GM12878 (cell line): ENCODE data around the gene GPR107. TPM values are rescaled to one million over a fixed set of nuclear protein-coding genes. Genes with fewer than 3 reads are reported as not detected.

Experiments used
- ATAC-seq: fragments of 200-7000 bp; cut with Tn5 transposase; 3 replicates; pipeline ENCODE4 v1.9.1; 2020; ENCODE audit warnings: mild to moderate bottlenecking, moderate library complexity
- BruUV-seq: library from RNA; stranded (reverse); fragments of 400-500 nt; replicated peaks from 2 replicates; lab custom pipeline; 2021; lab: Mats Ljungman, UMichigan
- CTCF ChIA-PET: fragments of 300-600 bp; sonication (Branson Sonifier 250); formaldehyde crosslinking; extraction: SDS; loops from one replicate; lab custom pipeline; 2021; ENCODE audit warnings: inconsistent platforms; lab: Yijun Ruan, JAX
- POLR2A ChIA-PET: fragments of 350-600 bp; formaldehyde crosslinking; extraction: SDS; loops from one replicate; lab custom pipeline; 2021; ENCODE audit warnings: inconsistent platforms; lab: Charles Lee
- RAD21 ChIA-PET: fragments of 300-600 bp; sonication (Branson Sonifier 250); formaldehyde crosslinking; loops from one replicate; lab custom pipeline; 2023; ENCODE audit warnings: antibody characterized with exemption; ENCODE audit not compliant: unreplicated experiment; lab: Charles Lee
- SMC1A ChIA-PET: fragments of 300-600 bp; sonication (Branson Sonifier 250); formaldehyde crosslinking; loops from one replicate; lab custom pipeline; 2023; ENCODE audit not compliant: unreplicated experiment, uncharacterized antibody; lab: Charles Lee
- DNase-seq: peaks from one replicate; pipeline ENCODE4 v3.0.0-alpha.2; 2011; ENCODE audit warnings: low read depth, low spot score
- FAIRE-seq: peaks from 3 replicates; lab custom pipeline; 2011; peaks lifted over from hg19 to GRCh38; lab: Jason Lieb, UNC
- H2AFZ ChIP-seq: 2 replicates; pipeline ENCODE4 v1.6.0; 2011; ENCODE audit warnings: low read depth, low read length, control low read depth; ENCODE audit not compliant: control insufficient read depth
- H3K27ac ChIP-seq: 2 replicates; pipeline ENCODE4 v1.5.1; 2011; ENCODE audit warnings: control low read depth; ENCODE audit not compliant: control insufficient read depth, insufficient read depth
- H3K27me3 ChIP-seq, 2 experiments: replicated peaks in 1 of 2; 2 replicates each; pipeline versions ENCODE4 v1.6.0 to v1.6.1; 2011; ENCODE audit warnings: low read length in 1 of 2; ENCODE audit not compliant: control insufficient read depth in 2 of 2, insufficient read depth in 2 of 2
- H3K36me3 ChIP-seq, 2 experiments: 2 replicates each; pipeline ENCODE4 v1.5.1; 2011; ENCODE audit warnings: low read length in 1 of 2; ENCODE audit not compliant: control insufficient read depth in 2 of 2, insufficient read depth in 2 of 2
- H3K4me1 ChIP-seq: 2 replicates; pipeline ENCODE4 v1.6.1; 2011; ENCODE audit warnings: mild to moderate bottlenecking, low read length, moderate library complexity, mixed read lengths; ENCODE audit not compliant: control insufficient read depth, insufficient read depth
- H3K4me2 ChIP-seq: 2 replicates; pipeline ENCODE4 v1.6.0; 2011; ENCODE audit warnings: control low read depth; ENCODE audit not compliant: control insufficient read depth, insufficient read depth
- H3K4me3 ChIP-seq: fragments of 200-600 bp; sonication (generic); 2 replicates; pipeline ENCODE4 v1.5.1; 2016
- H3K79me2 ChIP-seq: 2 replicates; pipeline ENCODE4 v1.6.0; 2011; ENCODE audit warnings: low read length; ENCODE audit not compliant: control insufficient read depth, insufficient read depth
- H3K9ac ChIP-seq: 2 replicates; pipeline ENCODE4 v1.8.0; 2011; ENCODE audit warnings: low read length, control low read depth, mixed read lengths; ENCODE audit not compliant: control insufficient read depth, insufficient read depth
- H3K9me3 ChIP-seq: replicated peaks from 3 replicates; pipeline ENCODE4 v1.5.1; 2011; ENCODE audit warnings: mild to moderate bottlenecking, low read length; ENCODE audit not compliant: control insufficient read depth, insufficient read depth
- H4K20me1 ChIP-seq: 2 replicates; pipeline ENCODE4 v1.6.0; 2011; ENCODE audit not compliant: control insufficient read depth, insufficient read depth
- NFYA ChIP-seq: IDR thresholded peaks from 2 replicates; pipeline ENCODE4 v1.6.1; 2011; ENCODE audit warnings: low read depth, mild to moderate bottlenecking, low read length, improper control_type of control experiment, borderline replicate concordance
- SIN3A ChIP-seq: IDR thresholded peaks from 2 replicates; pipeline ENCODE4 v1.6.1; 2012; ENCODE audit warnings: low read depth, low read length, improper control_type of control experiment
- SMC3 ChIP-seq: IDR thresholded peaks from 2 replicates; pipeline ENCODE4 v1.6.1; 2011; ENCODE audit warnings: low read length, improper control_type of control experiment, borderline replicate concordance
- ZBED1 ChIP-seq: IDR thresholded peaks from 2 replicates; pipeline ENCODE4 v1.6.1; 2016; ENCODE audit warnings: borderline replicate concordance
- WGBS: methylation state at CpG from one replicate; pipeline ENCODE4 v1.1.6; 2016; ENCODE audit warnings: low lambda C conversion rate; ENCODE audit not compliant: insufficient replicate concordance, insufficient coverage; ENCODE audit errors: missing lambda C conversion rate; 5-methylcytosine and 5-hydroxymethylcytosine counted together
- in situ Hi-C: fragments of 300-500 bp; cut with MboI; formaldehyde crosslinking; loops from 9 replicates; pipeline ENCODE4 v1.14.3; 2018; ENCODE audit warnings: mixed read lengths
- intact Hi-C: fragments of 100-400 bp; cut with micrococcal nuclease; formaldehyde crosslinking; loops from one replicate; pipeline ENCODE4 v1.14.2; 2022; ENCODE audit not compliant: unreplicated experiment
- polyA plus RNA-seq, 11 experiments: library from polyadenylated mRNA; depleted of rRNA in 4 of 11; unstranded in 6 of 11; stranded (reverse) in 5 of 11; fragments of >200 nt; fragmentation: Nextera tagmentation in 4 of 11; fragmentation: Illumina TruSeq in 1 of 11; extraction: Ambion mirVana in 4 of 11; extraction: Trizol in 1 of 11; gene quantifications; 1 replicate in 1 of 11; 2 replicates in 10 of 11; pipeline versions ENCODE4 v1.2.1 to v1.2.3, GENCODE V29; 2011 to 2016; ENCODE audit warnings: inconsistent platforms in 2 of 11, missing spikeins in 2 of 11, low read depth in 1 of 11
- total RNA-seq, 4 experiments: library from RNA; depleted of rRNA in 3 of 4; stranded (reverse); fragments of >200 nt in 3 of 4; fragmentation: Illumina TruSeq in 1 of 4; extraction: Trizol in 1 of 4; gene quantifications; 2 replicates each; pipeline versions ENCODE4 v1.2.1 to v1.2.3, GENCODE V29; 2013 to 2021
- TF ChIP-seq, protein P1 (sequence below): IDR thresholded peaks from 2 replicates; pipeline ENCODE4 v1.6.1; 2012; ENCODE audit warnings: low read depth, low read length, improper control_type of control experiment

Gene GPR107
- total and polyA plus RNA-seq, 10 of the 15 experiments (the other 5 are each of a cell fraction or from before 2014, with no cell fraction given), result 2.7 to 21.4 (median 10.6) TPM

DNA sequence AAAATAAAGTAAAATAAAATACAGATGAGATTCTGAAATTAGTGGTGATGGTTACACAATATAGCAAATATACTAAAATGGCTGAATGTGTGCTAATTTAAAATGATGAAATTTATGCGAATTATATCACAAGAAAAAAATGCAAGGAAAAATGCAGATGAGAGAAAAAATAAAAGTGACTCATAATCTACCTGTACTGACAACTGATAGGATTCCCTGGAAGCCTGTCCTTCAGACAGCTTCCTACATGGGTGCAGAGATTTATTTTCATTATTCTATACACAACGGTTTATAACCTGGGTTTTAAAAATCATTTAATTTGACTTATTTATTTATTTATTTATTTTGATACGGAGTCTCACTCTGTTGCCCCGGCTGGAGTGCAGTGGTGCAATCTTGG is 112.7 kb downstream of the GPR107 start:
- CTCF ChIA-PET, result no interaction called here

DNA sequence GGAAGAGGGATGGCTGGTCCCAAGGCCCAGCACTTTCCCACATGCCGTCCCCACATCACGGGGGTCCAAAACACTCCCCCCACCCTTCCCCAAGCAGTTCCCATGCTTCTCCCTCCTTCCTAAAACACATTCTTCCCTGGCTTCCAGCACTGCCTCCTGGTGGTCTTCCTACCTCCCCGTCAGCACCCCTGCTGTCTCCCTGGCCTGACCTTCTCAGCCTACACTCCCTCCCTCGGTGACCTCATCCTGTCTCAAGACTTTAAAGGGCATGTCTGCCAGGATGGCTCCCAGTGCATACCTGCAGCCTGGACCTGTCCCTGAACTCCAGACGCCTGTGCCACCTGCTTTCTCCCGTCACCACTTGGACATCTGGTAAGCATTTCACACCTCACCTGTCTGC is 114.2 kb downstream of the GPR107 start:
- H3K4me3 ChIP-seq, result no peak overlapping the region
- no peaks in the 10 kb centered on the region for H3K4me1 ChIP-seq
- no peaks in the 10 kb centered on the region for H4K20me1 ChIP-seq
- no peak overlapping the region for H3K4me2 ChIP-seq
- ATAC-seq (no peak), DNase-seq (no peak), FAIRE-seq (no peak)
- SMC1A ChIA-PET, result no interaction called here
- intact Hi-C loops, result no loop called here
- POLR2A ChIA-PET, result no interaction called here
- CTCF ChIA-PET, result no interaction called here
- RAD21 ChIA-PET, result no interaction called here
- no peaks in the 10 kb centered on the region for H3K9me3 ChIP-seq
- no peak overlapping the region for H2AFZ ChIP-seq
- BruUV-seq, result no TSS peak
- H3K79me2 ChIP-seq, result no peaks in the 10 kb centered on the region
- 17% methylated on average over 6 of the region's 6 CpGs for WGBS
- H3K9ac ChIP-seq, result no peak overlapping the region
- no peak for TF ChIP-seq ZBED1
- TF ChIP-seq, all 136 proteins: peak for 0
- Histone ChIP-seq H3K27me3 (peaks cover 3% of the 10 kb centered on the region in 2 experiments; a peak in 2 of 4 replicates), H3K27ac (no peak overlapping the region), H3K36me3 (no peaks in the 10 kb centered on the region)
- in situ Hi-C loops, result no loop called here

More for the DNA sequence above, 112.7 kb downstream of the GPR107 start:
- Histone ChIP-seq H4K20me1 (no peaks in the 10 kb centered on the region), H2AFZ (no peak overlapping the region), H3K4me1 (no peaks in the 10 kb centered on the region), H3K9ac (no peak overlapping the region), H3K9me3 (no peaks in the 10 kb centered on the region), H3K4me3 (no peak overlapping the region), H3K4me2 (no peak overlapping the region), H3K36me3 (no peaks in the 10 kb centered on the region), H3K27ac (no peak overlapping the region), H3K79me2 (no peaks in the 10 kb centered on the region), H3K27me3 (peaks cover 0 to 1% of the 10 kb centered on the region in 2 experiments; a peak in 2 of 4 replicates)
- ChIA-PET RAD21 (no interaction called here), POLR2A (no interaction called here), SMC1A (no interaction called here)
- ATAC-seq, result no peak
- no peak for FAIRE-seq
- WGBS, result 5% methylated on average over 4 of the region's 4 CpGs
- no TSS peak for BruUV-seq
- intact Hi-C loops, result no loop called here
- DNase-seq, result no peak
- TF ChIP-seq SIN3A (no peak), SMC3 (no peak), NFYA (no peak)
- TF ChIP-seq, protein P1, sequence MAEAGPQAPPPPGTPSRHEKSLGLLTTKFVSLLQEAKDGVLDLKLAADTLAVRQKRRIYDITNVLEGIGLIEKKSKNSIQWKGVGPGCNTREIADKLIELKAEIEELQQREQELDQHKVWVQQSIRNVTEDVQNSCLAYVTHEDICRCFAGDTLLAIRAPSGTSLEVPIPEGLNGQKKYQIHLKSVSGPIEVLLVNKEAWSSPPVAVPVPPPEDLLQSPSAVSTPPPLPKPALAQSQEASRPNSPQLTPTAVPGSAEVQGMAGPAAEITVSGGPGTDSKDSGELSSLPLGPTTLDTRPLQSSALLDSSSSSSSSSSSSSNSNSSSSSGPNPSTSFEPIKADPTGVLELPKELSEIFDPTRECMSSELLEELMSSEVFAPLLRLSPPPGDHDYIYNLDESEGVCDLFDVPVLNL, result no peak
- TF ChIP-seq, all 136 proteins: peak for 0
- in situ Hi-C loops, result no loop called here
